Ishikawa (cell line): ENCODE results near the gene OTUD4.

Source experiments
- CEBPB ChIP-seq: IDR thresholded peaks from 2 replicates; pipeline ENCODE4 v1.6.1; 2012
- CREB1 ChIP-seq: IDR thresholded peaks from 2 replicates; pipeline ENCODE4 v1.6.1; 2012; ENCODE audit warnings: low read depth
- EGR1 ChIP-seq: IDR thresholded peaks from 2 replicates; pipeline ENCODE4 v1.6.1; 2012
- EP300 ChIP-seq: IDR thresholded peaks from 2 replicates; pipeline ENCODE4 v1.6.1; 2012; ENCODE audit warnings: borderline replicate concordance
- FOXM1 ChIP-seq: IDR thresholded peaks from 2 replicates; pipeline ENCODE4 v1.6.1; 2012; ENCODE audit warnings: low read depth, borderline replicate concordance
- NFIC ChIP-seq: IDR thresholded peaks from 2 replicates; pipeline ENCODE4 v1.6.1; 2012
- RAD21 ChIP-seq: IDR thresholded peaks from 2 replicates; pipeline ENCODE4 v1.6.1; 2012; ENCODE audit warnings: low read depth
- REST ChIP-seq: IDR thresholded peaks from 2 replicates; pipeline ENCODE4 v1.6.1; 2012; ENCODE audit warnings: low read depth, mild to moderate bottlenecking
- TAF1 ChIP-seq: IDR thresholded peaks from 2 replicates; pipeline ENCODE4 v1.6.1; 2012; ENCODE audit warnings: low read depth, mild to moderate bottlenecking
- TCF12 ChIP-seq: IDR thresholded peaks from 2 replicates; pipeline ENCODE4 v1.6.1; 2012; ENCODE audit warnings: low read depth
- TEAD4 ChIP-seq: IDR thresholded peaks from 2 replicates; pipeline ENCODE4 v1.6.1; 2012
- USF1 ChIP-seq: IDR thresholded peaks from 2 replicates; pipeline ENCODE4 v1.6.1; 2012
- YY1 ChIP-seq: IDR thresholded peaks from 2 replicates; pipeline ENCODE4 v1.6.1; 2012; ENCODE audit warnings: low read depth
- ZBTB7A ChIP-seq: IDR thresholded peaks from 2 replicates; pipeline ENCODE4 v1.6.1; 2012; ENCODE audit warnings: low read depth
- TF ChIP-seq, protein P1 (sequence below): IDR thresholded peaks from 2 replicates; pipeline ENCODE4 v1.6.1; 2012

The OTUD4 gene

DNA sequence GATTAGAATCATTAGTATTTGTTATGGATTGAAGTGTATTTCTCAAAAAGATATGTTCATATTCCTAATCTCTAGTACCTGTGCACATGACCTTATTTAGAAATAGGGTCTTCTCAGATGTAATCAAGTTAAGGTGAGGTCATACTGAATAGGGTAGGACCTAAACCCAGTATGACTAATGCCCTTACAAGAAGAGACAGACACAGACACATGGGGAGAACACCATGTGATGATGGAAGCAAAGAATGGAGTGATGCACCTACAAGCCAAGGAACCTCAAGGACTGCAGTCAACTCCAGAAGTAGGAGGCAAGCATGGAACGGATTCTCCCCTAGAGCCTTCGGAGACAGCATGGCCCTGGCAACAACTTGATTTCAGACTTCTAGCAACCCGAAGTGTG, 31.4 kb downstream of the OTUD4 start:
- TF ChIP-seq USF1 (no peak), NFIC (no peak), REST (no peak), ZBTB7A (no peak), TAF1 (no peak), RAD21 (no peak), EP300 (no peak)

DNA sequence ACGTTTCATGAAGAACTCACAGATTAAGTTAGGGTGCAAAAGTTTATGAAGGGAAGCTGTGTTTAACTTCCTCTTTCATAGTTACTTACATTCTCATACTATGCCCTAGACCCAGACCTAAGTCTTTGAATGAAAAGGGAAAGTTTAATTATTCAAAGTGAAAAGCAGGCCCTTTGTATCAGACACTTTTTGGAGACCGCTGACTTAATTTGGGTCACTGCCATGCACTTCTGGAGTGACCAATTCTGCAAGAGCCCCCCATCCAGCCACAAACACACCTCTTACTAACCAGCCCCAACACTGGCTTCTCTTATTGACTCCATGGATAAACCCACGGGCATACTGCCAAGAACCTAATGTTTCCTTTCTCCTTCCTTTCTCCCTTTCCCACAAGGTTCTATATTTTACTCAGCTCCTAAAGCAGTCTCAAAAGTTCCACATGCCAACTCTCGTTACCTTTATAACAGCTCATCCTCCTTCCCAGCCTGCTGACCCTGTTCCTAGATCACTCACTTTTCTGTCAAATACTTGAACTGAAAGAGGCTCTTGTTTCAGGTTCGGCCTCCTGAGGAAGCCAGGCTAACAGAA, 47.8 kb downstream of the OTUD4 start:
- TF ChIP-seq CEBPB = no peak
- no peak for TF ChIP-seq CREB1
- TF ChIP-seq, protein P1, sequence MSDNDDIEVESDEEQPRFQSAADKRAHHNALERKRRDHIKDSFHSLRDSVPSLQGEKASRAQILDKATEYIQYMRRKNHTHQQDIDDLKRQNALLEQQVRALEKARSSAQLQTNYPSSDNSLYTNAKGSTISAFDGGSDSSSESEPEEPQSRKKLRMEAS = no peak
- no peak for TF ChIP-seq EGR1
- TF ChIP-seq NFIC = no peak
- TF ChIP-seq YY1 = no peak
- TF ChIP-seq REST = no peak
- TF ChIP-seq ZBTB7A = no peak
- no peak for TF ChIP-seq RAD21
- no peak for TF ChIP-seq EP300
- no peak for TF ChIP-seq FOXM1
- no peak for TF ChIP-seq USF1
- TF ChIP-seq TAF1 = no peak
- no peak for TF ChIP-seq TCF12
- TF ChIP-seq TEAD4 = no peak

DNA sequence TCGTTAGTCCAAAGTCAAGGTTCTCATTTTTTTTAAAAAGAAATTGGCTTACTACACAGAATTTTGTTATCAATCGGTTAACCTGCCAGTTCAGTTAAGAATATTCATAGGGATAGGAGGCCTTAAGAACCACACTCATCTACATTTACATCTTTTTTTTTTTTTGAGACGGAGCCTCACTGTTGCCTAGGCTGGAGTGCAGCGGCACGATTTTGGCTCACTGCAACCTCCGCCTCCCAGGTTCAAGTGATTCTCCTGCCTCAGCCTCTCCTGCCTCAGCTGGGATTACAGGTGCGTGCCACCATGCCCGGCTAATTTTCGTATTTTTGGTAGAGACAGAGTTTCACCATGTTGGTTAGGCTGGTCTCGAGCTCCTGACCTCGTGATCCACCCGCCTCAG, 48.5 kb downstream of the OTUD4 start:
- TF ChIP-seq USF1 = no peak
- TF ChIP-seq TAF1 = no peak
- TF ChIP-seq, protein P1 = no peak
- no peak for TF ChIP-seq TEAD4
- TF ChIP-seq EP300 = no peak
- TF ChIP-seq CEBPB = no peak
- no peak for TF ChIP-seq TCF12
- no peak for TF ChIP-seq RAD21
- TF ChIP-seq NFIC = no peak
- no peak for TF ChIP-seq CREB1
- TF ChIP-seq REST = no peak
- no peak for TF ChIP-seq FOXM1
- no peak for TF ChIP-seq YY1
- TF ChIP-seq ZBTB7A = no peak

DNA sequence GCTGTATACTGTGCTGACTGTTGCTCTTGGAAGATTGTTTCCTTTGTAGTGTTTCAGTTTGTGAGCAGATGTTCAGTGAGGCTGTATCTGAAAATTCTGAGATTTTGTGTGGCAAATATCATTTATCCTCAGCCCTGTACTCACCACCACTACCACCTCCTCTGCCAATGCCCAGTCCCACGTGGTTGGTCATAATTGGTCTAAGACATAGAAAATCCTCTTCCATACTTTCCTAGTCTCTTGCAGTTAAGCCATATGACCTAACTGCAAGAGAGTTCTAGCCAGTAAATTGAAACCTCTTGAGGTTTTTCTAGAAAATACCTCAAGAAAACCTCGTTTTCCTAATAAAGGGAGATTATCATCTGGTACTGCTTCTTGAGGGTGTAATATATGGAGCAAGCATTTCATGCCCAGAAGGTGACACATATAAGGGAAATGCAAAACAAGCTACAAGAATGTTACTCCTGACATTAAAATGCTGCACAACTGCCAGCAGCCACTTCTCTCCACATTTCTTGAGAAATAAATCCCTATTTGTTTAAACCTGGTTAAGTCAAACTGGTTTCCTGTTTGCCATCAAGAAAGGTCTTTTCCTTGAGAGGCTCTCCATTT, 49.5 kb downstream of the OTUD4 start:
- no peak for TF ChIP-seq REST
- no peak for TF ChIP-seq USF1
- no peak for TF ChIP-seq YY1
- TF ChIP-seq CEBPB = no peak
- TF ChIP-seq EP300 = no peak
- no peak for TF ChIP-seq EGR1
- TF ChIP-seq TAF1 = no peak
- no peak for TF ChIP-seq CREB1
